HEK293 (cell line): ENCODE data around the gene ARMC10.

ENCODE experiments used
- CTCF ChIA-PET: fragments of 350-600 bp; formaldehyde crosslinking; extraction: SDS; loops from one replicate; lab custom pipeline; 2021; ENCODE audit warnings: antibody characterized with exemption; lab: Yijun Ruan, JAX
- POLR2A ChIA-PET: fragments of 300-600 bp; formaldehyde crosslinking; extraction: SDS; loops from one replicate; lab custom pipeline; 2020; ENCODE audit warnings: antibody characterized with exemption, inconsistent platforms; lab: Yijun Ruan, JAX
- H3K27ac ChIP-seq: fragments of 200-500 bp; sonication (Bioruptor generic); 2 replicates; pipeline ENCODE4 v1.5.1; 2014; ENCODE audit warnings: low read depth, low read length, control low read depth, inconsistent platforms; ENCODE audit errors: extremely low read depth
- H3K36me3 ChIP-seq, 2 experiments: fragments of 200-500 bp in 1 of 2; sonication (Bioruptor generic) in 1 of 2; 1 replicate in 1 of 2; 2 replicates in 1 of 2; pipeline ENCODE4 v1.5.1; 2014 to 2017; ENCODE audit warnings: inconsistent platforms in 2 of 2, low read length in 2 of 2; ENCODE audit not compliant: control insufficient read depth in 2 of 2, insufficient read depth in 1 of 2
- H3K4me1 ChIP-seq: fragments of 200-500 bp; sonication (Bioruptor generic); 2 replicates; pipeline ENCODE4 v1.5.1; 2014; ENCODE audit warnings: mild to moderate bottlenecking, low read length, inconsistent platforms; ENCODE audit not compliant: control insufficient read depth, insufficient read depth
- H3K4me3 ChIP-seq: 2 replicates; pipeline ENCODE4 v1.5.1; 2011; ENCODE audit warnings: low read depth, mild to moderate bottlenecking, control low read depth, low read length, moderate library complexity
- H3K9me3 ChIP-seq: fragments of 200-500 bp; sonication (Bioruptor generic); 2 replicates; pipeline ENCODE4 v1.5.1; 2014; ENCODE audit warnings: low read depth, low read length, inconsistent platforms; ENCODE audit not compliant: control insufficient read depth, insufficient read depth
- HOXA7 ChIP-seq: sonication (generic); formaldehyde crosslinking; IDR thresholded peaks from 2 replicates; pipeline ENCODE4 v1.8.1; 2022; ENCODE audit warnings: missing genetic modification reagents, borderline replicate concordance
- HOXD13 ChIP-seq: sonication (generic); formaldehyde crosslinking; IDR thresholded peaks from 2 replicates; pipeline ENCODE4 v1.8.0; 2022; ENCODE audit warnings: missing genetic modification reagents, borderline replicate concordance
- KLF8 ChIP-seq: fragments of 450-650 bp; formaldehyde crosslinking; IDR thresholded peaks from 2 replicates; pipeline ENCODE4 v1.5.1; 2016; ENCODE audit warnings: missing biosample characterization, missing genetic modification characterization
- MZF1 ChIP-seq: fragments of 450-650 bp; formaldehyde crosslinking; IDR thresholded peaks from 2 replicates; pipeline ENCODE4 v1.5.1; 2017; ENCODE audit warnings: missing biosample characterization, missing genetic modification characterization, borderline replicate concordance
- PRDM1 ChIP-seq: fragments of 450-650 bp; formaldehyde crosslinking; IDR thresholded peaks from 2 replicates; pipeline ENCODE4; 2016; ENCODE audit warnings: missing biosample characterization, missing genetic modification characterization
- ZBTB10 ChIP-seq: fragments of 450-650 bp; formaldehyde crosslinking; IDR thresholded peaks from 2 replicates; pipeline ENCODE4 v1.5.1; 2016; ENCODE audit warnings: missing biosample characterization, missing genetic modification characterization
- ZBTB8A ChIP-seq: fragments of 450-650 bp; formaldehyde crosslinking; IDR thresholded peaks from 2 replicates; pipeline ENCODE4 v1.5.1; 2016; ENCODE audit warnings: missing biosample characterization, missing genetic modification characterization
- ZNF10 ChIP-seq: fragments of 450-650 bp; formaldehyde crosslinking; IDR thresholded peaks from 2 replicates; pipeline ENCODE4 v1.5.1; 2017; ENCODE audit warnings: missing biosample characterization, missing genetic modification characterization
- ZNF140 ChIP-seq: fragments of 450-650 bp; formaldehyde crosslinking; IDR thresholded peaks from 2 replicates; pipeline ENCODE4 v1.5.1; 2016; ENCODE audit warnings: missing biosample characterization, missing genetic modification characterization
- ZNF211 ChIP-seq: fragments of 450-650 bp; formaldehyde crosslinking; IDR thresholded peaks from 2 replicates; pipeline ENCODE4 v1.5.1; 2016; ENCODE audit warnings: low read depth, missing biosample characterization, missing genetic modification characterization
- ZNF324 ChIP-seq: fragments of 450-650 bp; formaldehyde crosslinking; IDR thresholded peaks from 2 replicates; pipeline ENCODE4 v1.5.1; 2016; ENCODE audit warnings: missing biosample characterization, missing genetic modification characterization
- ZNF391 ChIP-seq: fragments of 450-650 bp; formaldehyde crosslinking; IDR thresholded peaks from 2 replicates; pipeline ENCODE4 v1.5.1; 2016; ENCODE audit warnings: low read depth, missing biosample characterization, missing genetic modification characterization, borderline replicate concordance
- ZNF394 ChIP-seq: fragments of 450-650 bp; formaldehyde crosslinking; IDR thresholded peaks from 2 replicates; pipeline ENCODE4 v1.5.1; 2016; ENCODE audit warnings: missing biosample characterization, missing genetic modification characterization, mild to moderate bottlenecking, moderate library complexity, borderline replicate concordance
- ZNF423 ChIP-seq: fragments of 450-650 bp; formaldehyde crosslinking; IDR thresholded peaks from 2 replicates; pipeline ENCODE4 v1.5.1; 2016; ENCODE audit warnings: missing biosample characterization, missing genetic modification characterization
- ZNF426 ChIP-seq: fragments of 450-650 bp; formaldehyde crosslinking; IDR thresholded peaks from 2 replicates; pipeline ENCODE4 v1.5.1; 2017; ENCODE audit warnings: missing biosample characterization, missing genetic modification characterization, mild to moderate bottlenecking, inconsistent platforms, moderate library complexity
- ZNF433 ChIP-seq: fragments of 450-650 bp; formaldehyde crosslinking; IDR thresholded peaks from 2 replicates; pipeline ENCODE4 v1.5.1; 2016; ENCODE audit warnings: missing biosample characterization, missing genetic modification characterization, low read depth
- ZNF514 ChIP-seq: fragments of 450-650 bp; formaldehyde crosslinking; IDR thresholded peaks from 2 replicates; pipeline ENCODE4 v1.5.1; 2016; ENCODE audit warnings: missing biosample characterization, missing genetic modification characterization
- ZNF600 ChIP-seq: fragments of 450-650 bp; formaldehyde crosslinking; IDR thresholded peaks from 2 replicates; pipeline ENCODE4 v1.5.1; 2016; ENCODE audit warnings: missing biosample characterization, missing genetic modification characterization
- ZNF621 ChIP-seq: fragments of 450-650 bp; formaldehyde crosslinking; IDR thresholded peaks from 2 replicates; pipeline ENCODE4 v1.5.1; 2017; ENCODE audit warnings: missing biosample characterization, missing genetic modification characterization
- ZNF660 ChIP-seq: fragments of 450-650 bp; IDR thresholded peaks from 2 replicates; pipeline ENCODE4 v1.5.1; 2018; ENCODE audit warnings: missing biosample characterization, mild to moderate bottlenecking, missing genetic modification characterization
- ZNF664 ChIP-seq: fragments of 450-650 bp; formaldehyde crosslinking; IDR thresholded peaks from 2 replicates; pipeline ENCODE4 v1.5.1; 2016; ENCODE audit warnings: missing biosample characterization, missing genetic modification characterization
- ZNF701 ChIP-seq: fragments of 450-650 bp; formaldehyde crosslinking; IDR thresholded peaks from 2 replicates; pipeline ENCODE4 v1.5.1; 2016; ENCODE audit warnings: missing biosample characterization, missing genetic modification characterization
- ZNF707 ChIP-seq: fragments of 450-650 bp; formaldehyde crosslinking; IDR thresholded peaks from 2 replicates; pipeline ENCODE4 v1.5.1; 2016; ENCODE audit warnings: missing biosample characterization, missing genetic modification characterization
- ZNF747 ChIP-seq: fragments of 450-650 bp; formaldehyde crosslinking; IDR thresholded peaks from 2 replicates; pipeline ENCODE4 v1.5.1; 2016; ENCODE audit warnings: missing biosample characterization, missing genetic modification characterization
- ZSCAN23 ChIP-seq: fragments of 450-650 bp; formaldehyde crosslinking; IDR thresholded peaks from 2 replicates; pipeline ENCODE4 v1.5.1; 2016; ENCODE audit warnings: missing biosample characterization, missing genetic modification characterization

ARMC10 gene

GRCh38 chr7:103097041-103097440, 22.1 kb downstream of the ARMC10 start:
- TF ChIP-seq ZBTB10 (tag by site-specific recombination) (no peak), ZSCAN23 (tag by site-specific recombination) (no peak)
- H3K9me3 ChIP-seq, result no peaks in the 10 kb centered on the region
- H3K4me1 ChIP-seq, result no peaks in the 10 kb centered on the region
- peaks cover 6 to 29% of the 10 kb centered on the region in 2 experiments for H3K36me3 ChIP-seq
- ChIA-PET POLR2A (no interaction called here), CTCF (no interaction called here)
- no peak overlapping the region for H3K27ac ChIP-seq
- no peak overlapping the region for H3K4me3 ChIP-seq

GRCh38 chr7:103100348-103100747, 25.4 kb downstream of the ARMC10 start:
- CTCF ChIA-PET, result no interaction called here
- H3K36me3 ChIP-seq, result peaks cover 12 to 26% of the 10 kb centered on the region in 2 experiments

GRCh38 chr7:103101543-103101942, 26.6 kb downstream of the ARMC10 start:
- Histone ChIP-seq H3K36me3 (peaks cover 9 to 25% of the 10 kb centered on the region in 2 experiments), H3K9me3 (no peaks in the 10 kb centered on the region), H3K4me3 (no peak overlapping the region), H3K27ac (no peak overlapping the region), H3K4me1 (0 out of 2 replicates have a peak, but pooled peaks cover 2% of the 10 kb centered on the region)
- ChIA-PET POLR2A (no interaction called here), CTCF (interaction anchor here (0.6 kb wide), 1 partner anchor 42 kb away, joined by 3 read pairs; no protein-coding TSS in a partner anchor)
- TF ChIP-seq ZNF514 (tag by site-specific recombination) (no peak), HOXA7 (CRISPR knock-in tag) (no peak), ZNF747 (tag by site-specific recombination) (no peak), ZNF426 (tag by site-specific recombination) (no peak), ZNF664 (tag by site-specific recombination) (no peak), ZNF324 (tag by site-specific recombination) (no peak), ZNF707 (tag by site-specific recombination) (no peak), ZNF433 (tag by site-specific recombination) (no peak), ZNF701 (no peak), ZNF391 (tag by site-specific recombination) (no peak), ZNF140 (tag by site-specific recombination) (no peak), MZF1 (tag by site-specific recombination) (no peak), KLF8 (tag by site-specific recombination) (no peak), ZNF211 (tag by site-specific recombination) (no peak), ZNF10 (no peak), ZNF394 (tag by site-specific recombination) (no peak), ZNF423 (tag by site-specific recombination) (no peak), ZBTB8A (tag by site-specific recombination) (no peak), PRDM1 (tag by site-specific recombination) (no peak), ZNF621 (tag by site-specific recombination) (no peak)

More at GRCh38 chr7:103100348-103100747, 25.4 kb downstream of the ARMC10 start:
- TF ChIP-seq ZNF660 (tag by site-specific recombination), result peak; percentile 100
- TF ChIP-seq HOXD13, result no peak
- TF ChIP-seq ZNF600 (tag by site-specific recombination), result no peak
- POLR2A ChIA-PET, result no interaction called here
- H3K27ac ChIP-seq, result no peak overlapping the region
- no peaks in the 10 kb centered on the region for H3K9me3 ChIP-seq
- H3K4me1 ChIP-seq, result no peaks in the 10 kb centered on the region
- no peak overlapping the region for H3K4me3 ChIP-seq
